AG04450 (cell line): ENCODE results near the gene PIK3R3. TPM values are rescaled to one million over a fixed set of nuclear protein-coding genes. Genes with fewer than 3 reads are reported as not detected.

Source experiments
- CTCF ChIA-PET: fragments of 300-600, 350-600 bp; formaldehyde crosslinking; extraction: SDS; loops from one replicate; lab custom pipeline; 2022; ENCODE audit warnings: antibody characterized with exemption, inconsistent platforms; lab: Charles Lee
- POLR2A ChIA-PET: fragments of 350-600 bp; formaldehyde crosslinking; extraction: SDS; loops from one replicate; lab custom pipeline; 2021; ENCODE audit warnings: antibody characterized with exemption, inconsistent platforms; lab: Yijun Ruan, JAX
- DNase-seq: peaks from one replicate; pipeline ENCODE4 v3.0.0-alpha.2; 2011; ENCODE audit warnings: low read depth, low spot score
- H3K27ac ChIP-seq: one replicate; pipeline ENCODE4 v1.5.1; 2012; ENCODE audit warnings: low read depth, low read length, control low read depth
- H3K27me3 ChIP-seq: one replicate; pipeline ENCODE4 v1.6.0; 2012; ENCODE audit warnings: low read length; ENCODE audit not compliant: control insufficient read depth, insufficient read depth
- H3K4me3 ChIP-seq: 2 replicates; pipeline ENCODE4 v1.5.1; 2011; ENCODE audit warnings: mild to moderate bottlenecking, low read depth, low read length, control low read depth
- H3K9me3 ChIP-seq: 2 replicates; pipeline ENCODE4 v1.5.1; 2012; ENCODE audit warnings: low read length; ENCODE audit not compliant: control insufficient read depth, insufficient read depth
- CTCF ChIP-seq: IDR thresholded peaks from 2 replicates; pipeline ENCODE4 v1.5.1; 2011; ENCODE audit warnings: low read depth, low read length, control low read depth, inconsistent platforms
- polyA plus RNA-seq: library from polyadenylated mRNA; depleted of rRNA; stranded (reverse); fragments of >200 nt; gene quantifications from 2 replicates; pipeline ENCODE4 v1.2.3, GENCODE V29; 2011

The PIK3R3 gene
- polyA plus RNA-seq, 1 experiment, result 14.5 TPM

GRCh38 chr1:46065405-46065804, 67.0 kb downstream of the PIK3R3 start:
- POLR2A ChIA-PET, result interaction anchor here (0.6 to 1.2 kb wide), 2 partner anchors 67 to 90 kb away, joined by 5 read pairs; partner anchors contain the start of gene PIK3R3
- Histone ChIP-seq H3K27me3 (no peaks in the 10 kb centered on the region), H3K9me3 (no peaks in the 10 kb centered on the region), H3K27ac (no peak overlapping the region), H3K4me3 (no peak overlapping the region)
- no peak for TF ChIP-seq CTCF
- CTCF ChIA-PET, result no interaction called here
- no peak for DNase-seq

DNA sequence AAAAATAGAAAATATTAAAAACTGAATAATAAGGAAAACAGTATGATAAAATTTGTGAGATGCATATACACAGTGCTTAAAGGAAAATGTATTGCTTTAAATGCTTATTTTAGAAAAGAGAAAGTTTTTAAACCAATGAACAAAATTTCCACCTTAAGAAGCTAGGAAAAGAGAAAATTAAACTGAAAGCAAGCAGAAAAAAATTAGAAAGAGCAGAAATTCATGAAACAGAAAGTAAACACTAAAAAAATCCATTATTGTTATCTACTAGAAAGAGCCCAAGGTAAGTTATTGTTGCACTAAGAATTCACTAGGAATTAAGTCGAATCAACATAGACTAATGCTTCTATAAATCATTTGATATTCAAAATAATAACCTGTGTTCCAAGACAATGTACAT, 67.7 kb downstream of the PIK3R3 start:
- H3K27me3 ChIP-seq, result no peaks in the 10 kb centered on the region
- no peak for TF ChIP-seq CTCF
- POLR2A ChIA-PET, result interaction anchor here (1.2 kb wide), 1 partner anchor 68 kb away, joined by 5 read pairs; the partner anchor contains the start of gene PIK3R3
- CTCF ChIA-PET, result no interaction called here
- no peaks in the 10 kb centered on the region for H3K9me3 ChIP-seq
- H3K4me3 ChIP-seq, result no peak overlapping the region
- H3K27ac ChIP-seq, result no peak overlapping the region
- DNase-seq, result no peak

DNA sequence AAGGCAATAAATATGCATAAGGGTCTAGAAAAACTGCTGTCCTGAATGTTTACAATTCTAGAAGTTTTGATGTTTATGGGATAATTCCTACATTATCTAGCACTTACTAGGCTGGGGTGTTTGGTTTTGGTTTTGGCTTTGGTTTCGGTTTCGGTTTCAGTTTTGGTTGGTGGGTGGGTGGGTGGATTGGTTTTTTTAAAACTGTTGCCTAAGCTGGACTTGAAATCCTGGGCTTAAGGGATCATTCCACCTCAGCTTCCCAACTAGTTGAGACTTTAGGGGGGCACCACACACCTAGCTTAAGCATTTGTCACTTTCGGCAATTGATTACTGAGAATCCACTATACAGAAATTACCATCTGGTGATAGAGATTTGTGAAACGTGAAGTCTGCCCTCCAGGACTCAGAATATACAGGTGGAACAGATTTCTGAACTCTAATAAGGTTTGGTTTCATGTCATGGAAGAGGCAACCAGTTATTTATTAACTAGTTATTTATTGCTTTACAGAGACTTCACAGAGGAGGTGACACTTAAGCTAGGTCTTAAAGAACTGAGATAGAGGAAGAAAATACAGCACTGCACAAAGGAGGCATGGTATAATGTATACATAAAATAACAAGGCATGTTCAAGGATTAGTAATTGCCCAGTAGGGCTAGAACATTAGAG, 69.6 kb downstream of the PIK3R3 start:
- Histone ChIP-seq H3K4me3 (no peak overlapping the region), H3K9me3 (no peaks in the 10 kb centered on the region; the same call in 1 of the 2 replicates), H3K27ac (no peak overlapping the region), H3K27me3 (no peaks in the 10 kb centered on the region)
- DNase-seq, result no peak
- no peak for TF ChIP-seq CTCF
- ChIA-PET CTCF (interaction anchor here (1.0 to 1.4 kb wide), 2 partner anchors 25 to 32 kb away, joined by 3 to 4 read pairs; no protein-coding TSS in a partner anchor), POLR2A (no interaction called here)

GRCh38 chr1:46061146-46061545, 71.3 kb downstream of the PIK3R3 start:
- no peaks in the 10 kb centered on the region for H3K27me3 ChIP-seq
- POLR2A ChIA-PET, result no interaction called here
- no peak for TF ChIP-seq CTCF
- H3K4me3 ChIP-seq, result no peak overlapping the region
- no peaks in the 10 kb centered on the region; the same call in 1 of the 2 replicates for H3K9me3 ChIP-seq
- CTCF ChIA-PET, result interaction anchor here (1.2 kb wide), 1 partner anchor 12 kb away, joined by 3 read pairs; no protein-coding TSS in a partner anchor
- DNase-seq, result no peak
- H3K27ac ChIP-seq, result no peak overlapping the region

- POLR2A ChIA-PET, result no interaction called here
- TF ChIP-seq CTCF, result no peak
- CTCF ChIA-PET, result no interaction called here
Observed at GRCh38 chr1:46058936-46059335, 73.5 kb downstream of the PIK3R3 start.

More at GRCh38 chr1:46058936-46059335, 73.5 kb downstream of the PIK3R3 start:
- Histone ChIP-seq H3K9me3 (no peaks in the 10 kb centered on the region; the same call in 1 of the 2 replicates), H3K27ac (no peak overlapping the region), H3K27me3 (no peaks in the 10 kb centered on the region), H3K4me3 (no peak overlapping the region)
- no peak for DNase-seq
